ENCODE measurements around the gene NAV3.

Gene NAV3

GRCh38 chr12:77974645-77975044, 144.0 kb downstream of the NAV3 start:
- H3K4me2 ChIP-seq (ENCODE audit: low read length) = no peak overlapping the region
- no peak overlapping the region for H3K27ac ChIP-seq (ENCODE audit: low read depth, low read length)
- H3K4ac ChIP-seq (ENCODE audit: low read depth, low read length) = no peak overlapping the region
- H3K18ac ChIP-seq (ENCODE audit: low read length) = no peak overlapping the region
- no peak overlapping the region for H2BK120ac ChIP-seq (ENCODE audit: low read depth, low read length)
- no peak overlapping the region for H2BK15ac ChIP-seq (replicated peaks; ENCODE audit: low read depth)
- H3K9ac ChIP-seq (ENCODE audit: low read length) = no peak overlapping the region
- H2AK5ac ChIP-seq (ENCODE audit: low read length) = no peak overlapping the region
- H3K56ac ChIP-seq (ENCODE audit: low read length) = no peak overlapping the region
- no peaks in the 10 kb centered on the region for H3K79me1 ChIP-seq (ENCODE audit: low read length)
- H3K4me3 ChIP-seq (ENCODE audit: low read length) = no peak overlapping the region
- no peaks in the 10 kb centered on the region for H3K79me2 ChIP-seq (ENCODE audit: control insufficient read depth, insufficient read depth, low read length)
- no peak for DNase-seq
- no peak overlapping the region for H3K23ac ChIP-seq (ENCODE audit: low read length)
- H2BK5ac ChIP-seq (ENCODE audit: low read length) = no peak overlapping the region
- WGBS (ENCODE audit: extremely low coverage, insufficient coverage, low lambda C conversion rate) = no CpG with 5 or more reads among the region's 2 CpGs
- H3K4me1 ChIP-seq (ENCODE audit: control insufficient read depth, low read depth, low read length) = no peaks in the 10 kb centered on the region
- no peak overlapping the region for H4K8ac ChIP-seq (ENCODE audit: low read depth, low read length)
- H3K27me3 ChIP-seq (ENCODE audit: insufficient read depth, low read length, poor library complexity) = no peaks in the 10 kb centered on the region
- no peaks in the 10 kb centered on the region for H3K36me3 ChIP-seq (ENCODE audit: control insufficient read depth, insufficient read depth, low read length)
- H4K5ac ChIP-seq (ENCODE audit: low read length) = no peak overlapping the region

- no peak overlapping the region for H3K9ac ChIP-seq (ENCODE audit: low read length)
- no peak overlapping the region for H4K5ac ChIP-seq (ENCODE audit: low read length)
- H3K36me3 ChIP-seq (ENCODE audit: control insufficient read depth, insufficient read depth, low read length) = no peaks in the 10 kb centered on the region
- no peak overlapping the region for H3K18ac ChIP-seq (ENCODE audit: low read length)
- no peaks in the 10 kb centered on the region for H3K27me3 ChIP-seq (ENCODE audit: insufficient read depth, low read length, poor library complexity)
- WGBS (ENCODE audit: extremely low coverage, insufficient coverage, low lambda C conversion rate) = no CpG with 5 or more reads among the region's 5 CpGs
- no peak overlapping the region for H3K27ac ChIP-seq (ENCODE audit: low read depth, low read length)
- no peak overlapping the region for H4K8ac ChIP-seq (ENCODE audit: low read depth, low read length)
- no peak overlapping the region for H3K4me2 ChIP-seq (ENCODE audit: low read length)
- H3K23ac ChIP-seq (ENCODE audit: low read length) = no peak overlapping the region
- H3K56ac ChIP-seq (ENCODE audit: low read length) = no peak overlapping the region
- no peak overlapping the region for H2BK15ac ChIP-seq (replicated peaks; ENCODE audit: low read depth)
- no peaks in the 10 kb centered on the region for H3K79me1 ChIP-seq (ENCODE audit: low read length)
- DNase-seq = no peak
- no peak overlapping the region for H2BK5ac ChIP-seq (ENCODE audit: low read length)
- no peaks in the 10 kb centered on the region for H3K4me1 ChIP-seq (ENCODE audit: control insufficient read depth, low read depth, low read length)
- no peak overlapping the region for H3K4me3 ChIP-seq (ENCODE audit: low read length)
- H3K79me2 ChIP-seq (ENCODE audit: control insufficient read depth, insufficient read depth, low read length) = no peaks in the 10 kb centered on the region
- no peak overlapping the region for H3K4ac ChIP-seq (ENCODE audit: low read depth, low read length)
- no peak overlapping the region for H2AK5ac ChIP-seq (ENCODE audit: low read length)
- H2BK120ac ChIP-seq (ENCODE audit: low read depth, low read length) = no peak overlapping the region
These were observed 149.0 kb downstream of the NAV3 start for GRCh38 chr12:77979597-77980250.

- no peak overlapping the region for H3K23ac ChIP-seq (ENCODE audit: low read length)
- WGBS (ENCODE audit: extremely low coverage, insufficient coverage, low lambda C conversion rate) = no CpG with 5 or more reads among the region's 2 CpGs
- H4K8ac ChIP-seq (ENCODE audit: low read depth, low read length) = no peak overlapping the region
- no peak overlapping the region for H2BK5ac ChIP-seq (ENCODE audit: low read length)
- no peak overlapping the region for H2BK15ac ChIP-seq (replicated peaks; ENCODE audit: low read depth)
- no peak overlapping the region for H3K4ac ChIP-seq (ENCODE audit: low read depth, low read length)
- no peak overlapping the region for H3K56ac ChIP-seq (ENCODE audit: low read length)
- no peak overlapping the region for H3K27ac ChIP-seq (ENCODE audit: low read depth, low read length)
- H3K79me1 ChIP-seq (ENCODE audit: low read length) = no peaks in the 10 kb centered on the region
- no peaks in the 10 kb centered on the region for H3K36me3 ChIP-seq (ENCODE audit: control insufficient read depth, insufficient read depth, low read length)
- no peak overlapping the region for H3K4me3 ChIP-seq (ENCODE audit: low read length)
- no peak overlapping the region for H3K9ac ChIP-seq (ENCODE audit: low read length)
- H3K4me2 ChIP-seq (ENCODE audit: low read length) = no peak overlapping the region
- no peak overlapping the region for H2BK120ac ChIP-seq (ENCODE audit: low read depth, low read length)
- H3K18ac ChIP-seq (ENCODE audit: low read length) = no peak overlapping the region
- DNase-seq = no peak
- no peak overlapping the region for H4K5ac ChIP-seq (ENCODE audit: low read length)
- no peak overlapping the region for H2AK5ac ChIP-seq (ENCODE audit: low read length)
- H3K4me1 ChIP-seq (ENCODE audit: control insufficient read depth, low read depth, low read length) = no peaks in the 10 kb centered on the region
- no peaks in the 10 kb centered on the region for H3K79me2 ChIP-seq (ENCODE audit: control insufficient read depth, insufficient read depth, low read length)
- no peaks in the 10 kb centered on the region for H3K27me3 ChIP-seq (ENCODE audit: insufficient read depth, low read length, poor library complexity)
These were observed 150.1 kb downstream of the NAV3 start for GRCh38 chr12:77980782-77981181.

- H3K27me3 ChIP-seq (ENCODE audit: insufficient read depth, low read length, poor library complexity) = no peaks in the 10 kb centered on the region
- H2BK120ac ChIP-seq (ENCODE audit: low read depth, low read length) = no peak overlapping the region
- no peak overlapping the region for H3K4me2 ChIP-seq (ENCODE audit: low read length)
- H3K56ac ChIP-seq (ENCODE audit: low read length) = no peak overlapping the region
- H2BK15ac ChIP-seq (replicated peaks; ENCODE audit: low read depth) = no peak overlapping the region
- no peak overlapping the region for H2AK5ac ChIP-seq (ENCODE audit: low read length)
- H3K27ac ChIP-seq (ENCODE audit: low read depth, low read length) = no peak overlapping the region
- no peak for DNase-seq
- H3K79me2 ChIP-seq (ENCODE audit: control insufficient read depth, insufficient read depth, low read length) = no peaks in the 10 kb centered on the region
- H3K4me3 ChIP-seq (ENCODE audit: low read length) = no peak overlapping the region
- no peak overlapping the region for H3K23ac ChIP-seq (ENCODE audit: low read length)
- no peaks in the 10 kb centered on the region for H3K4me1 ChIP-seq (ENCODE audit: control insufficient read depth, low read depth, low read length)
- H2BK5ac ChIP-seq (ENCODE audit: low read length) = no peak overlapping the region
- H3K18ac ChIP-seq (ENCODE audit: low read length) = no peak overlapping the region
- H3K36me3 ChIP-seq (ENCODE audit: control insufficient read depth, insufficient read depth, low read length) = no peaks in the 10 kb centered on the region
- H3K4ac ChIP-seq (ENCODE audit: low read depth, low read length) = no peak overlapping the region
- no peaks in the 10 kb centered on the region for H3K79me1 ChIP-seq (ENCODE audit: low read length)
- no peak overlapping the region for H4K5ac ChIP-seq (ENCODE audit: low read length)
- H3K9ac ChIP-seq (ENCODE audit: low read length) = no peak overlapping the region
- H4K8ac ChIP-seq (ENCODE audit: low read depth, low read length) = no peak overlapping the region
These were observed 153.2 kb downstream of the NAV3 start for GRCh38 chr12:77983859-77984258.

GRCh38 chr12:77992760-77993159, 162.1 kb downstream of the NAV3 start:
- no peaks in the 10 kb centered on the region for H3K79me1 ChIP-seq (ENCODE audit: low read length)
- no peaks in the 10 kb centered on the region for H3K79me2 ChIP-seq (ENCODE audit: control insufficient read depth, insufficient read depth, low read length)
- H2BK15ac ChIP-seq (replicated peaks; ENCODE audit: low read depth) = no peak overlapping the region
- H3K9ac ChIP-seq (ENCODE audit: low read length) = no peak overlapping the region
- no peaks in the 10 kb centered on the region for H3K4me1 ChIP-seq (ENCODE audit: control insufficient read depth, low read depth, low read length)
- no peak overlapping the region for H4K8ac ChIP-seq (ENCODE audit: low read depth, low read length)
- H3K4me3 ChIP-seq (ENCODE audit: low read length) = no peak overlapping the region
- WGBS (ENCODE audit: extremely low coverage, insufficient coverage, low lambda C conversion rate) = no CpG with 5 or more reads among the region's 1 CpG
- H2AK5ac ChIP-seq (ENCODE audit: low read length) = no peak overlapping the region
- no peak overlapping the region for H2BK5ac ChIP-seq (ENCODE audit: low read length)
- H3K27me3 ChIP-seq (ENCODE audit: insufficient read depth, low read length, poor library complexity) = no peaks in the 10 kb centered on the region
- DNase-seq = no peak
- no peak overlapping the region for H3K56ac ChIP-seq (ENCODE audit: low read length)
- H2BK120ac ChIP-seq (ENCODE audit: low read depth, low read length) = no peak overlapping the region
- H3K36me3 ChIP-seq (ENCODE audit: control insufficient read depth, insufficient read depth, low read length) = no peaks in the 10 kb centered on the region
- no peak overlapping the region for H3K4ac ChIP-seq (ENCODE audit: low read depth, low read length)
- no peak overlapping the region for H3K4me2 ChIP-seq (ENCODE audit: low read length)
- H3K23ac ChIP-seq (ENCODE audit: low read length) = no peak overlapping the region
- H3K18ac ChIP-seq (ENCODE audit: low read length) = no peak overlapping the region
- H3K27ac ChIP-seq (ENCODE audit: low read depth, low read length) = no peak overlapping the region
- no peak overlapping the region for H4K5ac ChIP-seq (ENCODE audit: low read length)

GRCh38 chr12:77993658-77994057, 163.0 kb downstream of the NAV3 start:
- Histone ChIP-seq H3K18ac (ENCODE audit: low read length) (no peak overlapping the region), H3K4me3 (ENCODE audit: low read length) (no peak overlapping the region), H2AK5ac (ENCODE audit: low read length) (no peak overlapping the region), H2BK120ac (ENCODE audit: low read depth, low read length) (no peak overlapping the region), H3K23ac (ENCODE audit: low read length) (no peak overlapping the region), H3K27ac (ENCODE audit: low read depth, low read length) (no peak overlapping the region), H3K56ac (ENCODE audit: low read length) (no peak overlapping the region), H4K5ac (ENCODE audit: low read length) (no peak overlapping the region), H4K8ac (ENCODE audit: low read depth, low read length) (no peak overlapping the region), H3K4me1 (ENCODE audit: control insufficient read depth, low read depth, low read length) (no peaks in the 10 kb centered on the region), H3K79me2 (ENCODE audit: control insufficient read depth, insufficient read depth, low read length) (no peaks in the 10 kb centered on the region), H2BK5ac (ENCODE audit: low read length) (no peak overlapping the region), H3K27me3 (ENCODE audit: insufficient read depth, low read length, poor library complexity) (no peaks in the 10 kb centered on the region), H3K36me3 (ENCODE audit: control insufficient read depth, insufficient read depth, low read length) (no peaks in the 10 kb centered on the region), H3K79me1 (ENCODE audit: low read length) (no peaks in the 10 kb centered on the region), H3K9ac (ENCODE audit: low read length) (no peak overlapping the region), H2BK15ac (replicated peaks; ENCODE audit: low read depth) (no peak overlapping the region), H3K4ac (ENCODE audit: low read depth, low read length) (no peak overlapping the region), H3K4me2 (ENCODE audit: low read length) (no peak overlapping the region)
- no CpG with 5 or more reads among the region's 4 CpGs for WGBS (ENCODE audit: extremely low coverage, insufficient coverage, low lambda C conversion rate)
- no peak for DNase-seq

All from mesendoderm (in vitro differentiated cells).